Gastroesophageal sphincter (tissue), 4 donors: Measurements from ENCODE around the gene CMC2. TPM values are rescaled to one million over a fixed set of nuclear protein-coding genes. Genes with fewer than 3 reads are reported as not detected.

ENCODE experiments used
- ATAC-seq: fragments of 150-250 bp; one replicate; pipeline ENCODE4 v1.9.1; 2016; ENCODE audit warnings: mild to moderate bottlenecking, moderate library complexity
- H3K27ac ChIP-seq, 4 donors: fragments of 200-600 bp; sonication (generic) in 3 of 4; 1 replicate in 3 of 4; 2 replicates in 1 of 4; pipeline ENCODE4 v1.5.1; 2016 to 2019
- H3K27me3 ChIP-seq: fragments of 200-600 bp; sonication (generic); one replicate; pipeline ENCODE4 v1.5.1; 2019
- H3K36me3 ChIP-seq, 2 donors: fragments of 200-600 bp; sonication (generic); one replicate each; pipeline ENCODE4 v1.5.1; 2019; ENCODE audit warnings: control low read depth in 1 of 2
- H3K4me1 ChIP-seq, 3 donors: fragments of 200-600 bp; sonication (generic); 1 replicate in 2 of 3; 2 replicates in 1 of 3; pipeline ENCODE4 v1.5.1; 2016 to 2019; ENCODE audit warnings: control low read depth in 2 of 3
- H3K4me3 ChIP-seq, 2 donors: fragments of 200-600 bp; sonication (generic); one replicate each; pipeline ENCODE4 v1.5.1; 2019; ENCODE audit warnings: mild to moderate bottlenecking in 1 of 2, moderate library complexity in 1 of 2
- H3K9me3 ChIP-seq, 3 donors: fragments of 200-600 bp; sonication (generic); one replicate each; pipeline ENCODE4 v1.5.1; 2017 to 2019; ENCODE audit warnings: control low read depth in 2 of 3
- CTCF ChIP-seq, 4 experiments: fragments of 200-600 bp in 2 of 4; fragments of 450-650 bp in 2 of 4; sonication (generic) in 1 of 4; IDR thresholded peaks; one replicate each; pipeline ENCODE4 v1.5.1; 2017 to 2019; ENCODE audit warnings: antibody characterized with exemption in 4 of 4, mild to moderate bottlenecking in 2 of 4, moderate library complexity in 2 of 4
- EP300 ChIP-seq: sonication (generic); formaldehyde crosslinking; IDR thresholded peaks from one replicate; pipeline ENCODE4 v1.6.1; 2017; ENCODE audit warnings: antibody characterized with exemption, mild to moderate bottlenecking
- POLR2A ChIP-seq, 2 donors: fragments of 450-650 bp; IDR thresholded peaks; one replicate each; pipeline ENCODE4 v1.6.1; 2017; ENCODE audit warnings: antibody characterized with exemption in 2 of 2, mild to moderate bottlenecking in 2 of 2, moderate library complexity in 1 of 2
- POLR2AphosphoS5 ChIP-seq: sonication (generic); formaldehyde crosslinking; IDR thresholded peaks from one replicate; pipeline ENCODE4 v1.6.1; 2017; ENCODE audit warnings: antibody characterized with exemption
- WGBS, 2 donors: methylation state at CpG; one replicate each; pipeline ENCODE4 v1.1.5; 2018; ENCODE audit warnings: low coverage in 1 of 2; 5-methylcytosine and 5-hydroxymethylcytosine counted together
- total RNA-seq, 4 donors: library from RNA; depleted of rRNA; stranded (reverse); fragments of >200 nt; gene quantifications; one replicate each; pipeline ENCODE4 v1.1.0, GENCODE V29; 2016

CMC2 gene
- total RNA-seq, 4 donors from 2014 or later, result 13.7 to 64.0 (median 38.2) TPM

GRCh38 chr16:80947708-80948625 lies 58.7 kb downstream of the CMC2 start:
- no peaks in the 10 kb centered on the region for H3K4me1 ChIP-seq
- no peak overlapping the region for H3K4me3 ChIP-seq
- H3K27ac ChIP-seq, result no peak overlapping the region
- no peak for TF ChIP-seq CTCF (IDR thresholded peaks at IDR 0.05)
- TF ChIP-seq POLR2A (IDR thresholded peaks at IDR 0.05), result no peak
- TF ChIP-seq POLR2AphosphoS5, result no peak
- no peak for TF ChIP-seq EP300
- no peaks in the 10 kb centered on the region for H3K36me3 ChIP-seq
- H3K9me3 ChIP-seq, result peaks cover 0 to 4% (median 0%) of the 10 kb centered on the region in 3 donors
- 81 to 88% methylated on average over 4 to 5 of the region's 9 CpGs for WGBS, 2 donors
- no peak for ATAC-seq
- no peaks in the 10 kb centered on the region for H3K27me3 ChIP-seq

- Histone ChIP-seq H3K4me3 (no peak overlapping the region), H3K36me3 (no peaks in the 10 kb centered on the region), H3K27ac (no peak overlapping the region), H3K9me3 (peaks cover 0 to 3% (median 0%) of the 10 kb centered on the region in 3 donors), H3K27me3 (no peaks in the 10 kb centered on the region), H3K4me1 (no peaks in the 10 kb centered on the region)
- ATAC-seq, result no peak
- TF ChIP-seq CTCF (IDR thresholded peaks at IDR 0.05) (no peak), EP300 (no peak), POLR2A (IDR thresholded peaks at IDR 0.05) (no peak), POLR2AphosphoS5 (no peak)
- 75 to 87% methylated on average over 2 to 5 of the region's 5 CpGs for WGBS, 2 donors
Measured at GRCh38 chr16:80947239-80947638, 59.4 kb downstream of the CMC2 start.

GRCh38 chr16:80946481-80946880 lies 60.2 kb downstream of the CMC2 start:
- no peak overlapping the region for H3K27ac ChIP-seq
- H3K36me3 ChIP-seq, result no peaks in the 10 kb centered on the region
- H3K4me3 ChIP-seq, result no peak overlapping the region
- WGBS, 2 donors, result 80 to 85% methylated on average over 2 to 4 of the region's 4 CpGs
- no peaks in the 10 kb centered on the region for H3K27me3 ChIP-seq
- TF ChIP-seq CTCF (IDR thresholded peaks at IDR 0.05) (no peak), POLR2A (IDR thresholded peaks at IDR 0.05) (no peak), POLR2AphosphoS5 (no peak), EP300 (no peak)
- no peaks in the 10 kb centered on the region for H3K9me3 ChIP-seq
- no peaks in the 10 kb centered on the region for H3K4me1 ChIP-seq
- no peak for ATAC-seq

- no peaks in the 10 kb centered on the region for H3K27me3 ChIP-seq
- H3K36me3 ChIP-seq, result no peaks in the 10 kb centered on the region
- 72 to 80% methylated on average over 7 of the region's 7 CpGs for WGBS, 2 donors
- TF ChIP-seq POLR2A (IDR thresholded peaks at IDR 0.05) (no peak), EP300 (no peak), CTCF (IDR thresholded peaks at IDR 0.05) (no peak), POLR2AphosphoS5 (no peak)
- no peak for ATAC-seq
- no peak overlapping the region for H3K4me3 ChIP-seq
- H3K4me1 ChIP-seq, result peaks cover 0 to 17% (median 8%) of the 10 kb centered on the region in 3 donors
- H3K27ac ChIP-seq, result no peak overlapping the region
- no peaks in the 10 kb centered on the region for H3K9me3 ChIP-seq
Measured at GRCh38 chr16:80940069-80940856, 66.4 kb downstream of the CMC2 start.
